HepG2 (cell line): ENCODE results near the gene SRI. TPM values are rescaled to one million over a fixed set of nuclear protein-coding genes. Genes with fewer than 3 reads are reported as not detected.

ENCODE experiments used
- ATAC-seq: fragments of 200-7000 bp; cut with Tn5 transposase; 3 replicates; pipeline ENCODE4 v1.9.1; 2020; ENCODE audit warnings: mild to moderate bottlenecking, moderate library complexity
- BruUV-seq: library from RNA; stranded (reverse); fragments of 400-500 nt; replicated peaks from 2 replicates; lab custom pipeline; 2021; lab: Mats Ljungman, UMichigan
- CTCF ChIA-PET: fragments of 300-600 bp; formaldehyde crosslinking; extraction: SDS; loops from one replicate; lab custom pipeline; 2021; ENCODE audit warnings: low total read pairs, inconsistent platforms, low intra/inter-chr PET ratio; lab: Yijun Ruan, JAX
- POLR2A ChIA-PET: fragments of 350-600 bp; sonication (Branson Sonifier 250); formaldehyde crosslinking; loops from one replicate; lab custom pipeline; 2020; ENCODE audit warnings: antibody characterized with exemption, inconsistent platforms; lab: Yijun Ruan, JAX
- DNase-seq: peaks from one replicate; pipeline ENCODE4 v3.0.0-alpha.2; 2015; ENCODE audit warnings: low spot score
- FAIRE-seq: peaks from 3 replicates; lab custom pipeline; 2011; peaks lifted over from hg19 to GRCh38; lab: Jason Lieb, UNC
- H2AFZ ChIP-seq: one replicate; pipeline ENCODE4 v1.6.1; 2011; ENCODE audit warnings: low read length, inconsistent platforms
- H3K27ac ChIP-seq: fragments of 300-600 bp; 3 replicates; pipeline ENCODE4 v1.8.0; 2011; ENCODE audit warnings: mixed run types, mild to moderate bottlenecking, mixed read lengths, low read length, inconsistent platforms; ENCODE audit not compliant: insufficient read depth; ENCODE audit errors: extremely low read length
- H3K27me3 ChIP-seq, 2 experiments: fragments of 200-600 bp in 1 of 2; 2 replicates in 1 of 2; 3 replicates in 1 of 2; pipeline versions ENCODE4 v1.6.0 to v1.8.0; 2011; ENCODE audit warnings: low read length in 2 of 2, mild to moderate bottlenecking in 2 of 2, moderate library complexity in 2 of 2, inconsistent platforms in 1 of 2; ENCODE audit not compliant: insufficient read depth in 2 of 2, control insufficient read depth in 1 of 2
- H3K36me3 ChIP-seq, 2 experiments: fragments of 200-600 bp in 1 of 2; replicated peaks in 1 of 2; 2 replicates in 1 of 2; 3 replicates in 1 of 2; pipeline versions ENCODE4 v1.5.1 to v1.8.0; 2011; ENCODE audit warnings: low read length in 2 of 2, inconsistent platforms in 1 of 2; ENCODE audit not compliant: insufficient read depth in 2 of 2, control insufficient read depth in 1 of 2
- H3K4me1 ChIP-seq: 2 replicates; pipeline ENCODE4 v1.5.1; 2012; ENCODE audit warnings: low read length, inconsistent platforms; ENCODE audit not compliant: insufficient read depth
- H3K4me2 ChIP-seq: 2 replicates; pipeline ENCODE4 v1.6.0; 2011; ENCODE audit warnings: low read depth, low read length, inconsistent platforms
- H3K4me3 ChIP-seq, 3 experiments: fragments of 200-600 bp in 1 of 3; sonication (generic), shearing (Covaris generic) in 1 of 3; replicated peaks in 1 of 3; 2 replicates each; pipeline ENCODE4 v1.5.1; 2011 to 2016; ENCODE audit warnings: low read length in 3 of 3, inconsistent platforms in 2 of 3, low read depth in 2 of 3, mild to moderate bottlenecking in 2 of 3, control low read depth in 1 of 3, mixed read lengths in 1 of 3; ENCODE audit not compliant: insufficient read depth in 1 of 3
- H3K79me2 ChIP-seq: one replicate; pipeline ENCODE4 v1.6.1; 2011; ENCODE audit warnings: low read length, inconsistent platforms; ENCODE audit not compliant: insufficient read depth
- H3K9ac ChIP-seq: 2 replicates; pipeline ENCODE4 v1.6.0; 2011; ENCODE audit warnings: mild to moderate bottlenecking, low read depth, low read length, inconsistent platforms; ENCODE audit not compliant: insufficient read depth
- H3K9me3 ChIP-seq: 2 replicates; pipeline ENCODE4 v1.5.1; 2012; ENCODE audit warnings: mild to moderate bottlenecking, low read length
- H4K20me1 ChIP-seq: 2 replicates; pipeline ENCODE4 v1.6.0; 2011; ENCODE audit warnings: inconsistent platforms, mild to moderate bottlenecking, low read length, moderate library complexity; ENCODE audit not compliant: insufficient read depth
- SKI ChIP-seq: fragments of 450-650 bp; IDR thresholded peaks from one replicate; pipeline ENCODE4 v1.6.1; 2018; ENCODE audit warnings: mild to moderate bottlenecking; ENCODE audit not compliant: partially characterized antibody
- ZBTB39 ChIP-seq: sonication (generic); formaldehyde crosslinking; IDR thresholded peaks from 2 replicates; pipeline ENCODE4 v1.5.0; 2020; ENCODE audit warnings: missing genetic modification reagents
- WGBS: methylation state at CpG from one replicate; pipeline ENCODE4 v1.1.6; 2017; ENCODE audit warnings: low lambda C conversion rate; 5-methylcytosine and 5-hydroxymethylcytosine counted together
- in situ Hi-C: cut with HindIII; loops from 2 replicates; pipeline ENCODE4 v1.10.0; 2017; ENCODE audit warnings: low pct_unique_long_range_greater_than_20kb; ENCODE audit not compliant: extremely low pct_ligation_motif_present
- intact Hi-C: fragments of 100-400 bp; cut with micrococcal nuclease; formaldehyde crosslinking; loops from one replicate; pipeline ENCODE4 v1.10.0; 2022; ENCODE audit not compliant: unreplicated experiment
- polyA plus RNA-seq, 8 experiments: library from polyadenylated mRNA; depleted of rRNA in 3 of 8; stranded (reverse) in 7 of 8; unstranded in 1 of 8; fragments of >200 nt; fragmentation: Illumina TruSeq in 4 of 8; extraction: Trizol in 4 of 8; gene quantifications; 2 replicates each; pipeline versions ENCODE4 v1.2.1 to v1.2.3, GENCODE V29; 2011 to 2016; ENCODE audit warnings: low read depth in 4 of 8, missing spikeins in 1 of 8, mixed read lengths in 1 of 8; ENCODE audit not compliant: insufficient read depth in 1 of 8
- total RNA-seq, 5 experiments: library from RNA; depleted of rRNA; stranded (reverse); fragments of >200 nt; fragmentation: Illumina TruSeq; extraction: Trizol; gene quantifications; 2 replicates each; pipeline ENCODE4 v1.2.3, GENCODE V29; 2016; ENCODE audit warnings: low read depth in 1 of 5
- TF ChIP-seq, protein P1 (sequence below), 2 experiments: fragments of 450-650 bp in 1 of 2; sonication (generic) in 1 of 2; formaldehyde crosslinking in 1 of 2; IDR thresholded peaks; 2 replicates each; pipeline versions ENCODE4 v1.6.1 to v1.8.0; 2016 to 2022; ENCODE audit warnings: antibody characterized with exemption in 1 of 2, mild to moderate bottlenecking in 1 of 2, missing genetic modification reagents in 1 of 2

SRI gene
- total and polyA plus RNA-seq, 2 of the 13 experiments (the other 11 are each of a cell fraction or from before 2014, with no cell fraction given), result 0.33 TPM; not detected in 1

DNA sequence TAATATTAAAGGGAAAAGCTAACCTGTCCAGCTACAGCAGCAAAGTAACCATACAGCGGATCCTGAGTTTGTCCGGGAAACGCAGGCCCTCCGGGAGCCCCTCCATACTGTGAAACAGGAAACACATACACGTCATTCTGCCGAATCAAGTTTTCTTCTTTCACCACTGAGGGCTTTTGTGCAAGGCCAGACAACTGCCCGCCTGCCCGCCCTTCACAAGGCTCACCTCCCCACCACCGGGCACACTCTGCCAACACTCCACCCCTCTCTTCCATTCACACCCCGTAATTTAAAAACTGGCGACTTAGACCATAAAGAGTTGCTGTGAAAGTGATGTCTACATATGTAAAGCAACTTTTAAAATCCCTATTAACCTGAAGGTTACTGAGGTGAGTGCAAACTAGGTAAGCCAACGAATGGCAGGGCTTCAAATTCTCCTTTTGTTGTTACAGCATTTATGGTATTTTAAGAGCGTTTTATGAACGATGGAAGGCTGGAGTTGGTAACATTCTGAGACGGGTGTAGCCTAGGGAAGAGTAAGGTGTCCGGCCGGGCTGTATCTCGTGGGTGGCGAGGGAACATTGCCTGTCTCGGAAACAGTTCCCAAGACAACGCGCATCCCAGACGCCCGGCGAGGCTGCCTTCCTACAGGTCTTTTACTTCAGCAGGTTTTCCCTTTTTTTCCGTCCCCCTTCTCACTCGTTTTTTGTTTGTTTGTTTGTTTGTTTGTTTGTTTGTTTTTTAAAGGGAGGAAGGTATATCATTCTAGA, 817 bp downstream of the SRI start (continued):
- TF ChIP-seq, protein P1, sequence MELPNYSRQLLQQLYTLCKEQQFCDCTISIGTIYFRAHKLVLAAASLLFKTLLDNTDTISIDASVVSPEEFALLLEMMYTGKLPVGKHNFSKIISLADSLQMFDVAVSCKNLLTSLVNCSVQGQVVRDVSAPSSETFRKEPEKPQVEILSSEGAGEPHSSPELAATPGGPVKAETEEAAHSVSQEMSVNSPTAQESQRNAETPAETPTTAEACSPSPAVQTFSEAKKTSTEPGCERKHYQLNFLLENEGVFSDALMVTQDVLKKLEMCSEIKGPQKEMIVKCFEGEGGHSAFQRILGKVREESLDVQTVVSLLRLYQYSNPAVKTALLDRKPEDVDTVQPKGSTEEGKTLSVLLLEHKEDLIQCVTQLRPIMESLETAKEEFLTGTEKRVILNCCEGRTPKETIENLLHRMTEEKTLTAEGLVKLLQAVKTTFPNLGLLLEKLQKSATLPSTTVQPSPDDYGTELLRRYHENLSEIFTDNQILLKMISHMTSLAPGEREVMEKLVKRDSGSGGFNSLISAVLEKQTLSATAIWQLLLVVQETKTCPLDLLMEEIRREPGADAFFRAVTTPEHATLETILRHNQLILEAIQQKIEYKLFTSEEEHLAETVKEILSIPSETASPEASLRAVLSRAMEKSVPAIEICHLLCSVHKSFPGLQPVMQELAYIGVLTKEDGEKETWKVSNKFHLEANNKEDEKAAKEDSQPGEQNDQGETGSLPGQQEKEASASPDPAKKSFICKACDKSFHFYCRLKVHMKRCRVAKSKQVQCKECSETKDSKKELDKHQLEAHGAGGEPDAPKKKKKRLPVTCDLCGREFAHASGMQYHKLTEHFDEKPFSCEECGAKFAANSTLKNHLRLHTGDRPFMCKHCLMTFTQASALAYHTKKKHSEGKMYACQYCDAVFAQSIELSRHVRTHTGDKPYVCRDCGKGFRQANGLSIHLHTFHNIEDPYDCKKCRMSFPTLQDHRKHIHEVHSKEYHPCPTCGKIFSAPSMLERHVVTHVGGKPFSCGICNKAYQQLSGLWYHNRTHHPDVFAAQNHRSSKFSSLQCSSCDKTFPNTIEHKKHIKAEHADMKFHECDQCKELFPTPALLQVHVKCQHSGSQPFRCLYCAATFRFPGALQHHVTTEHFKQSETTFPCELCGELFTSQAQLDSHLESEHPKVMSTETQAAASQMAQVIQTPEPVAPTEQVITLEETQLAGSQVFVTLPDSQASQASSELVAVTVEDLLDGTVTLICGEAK (IDR thresholded peaks at IDR 0.05), result no peak
- TF ChIP-seq, protein P1 (CRISPR knock-in tag; IDR thresholded peaks at IDR 0.05), result no peak

GRCh38 chr7:88218429-88218745, 1.5 kb downstream of the SRI start:
- H3K4me1 ChIP-seq, result no peaks in the 10 kb centered on the region
- no peaks in the 10 kb centered on the region for H3K9me3 ChIP-seq
- no peak overlapping the region for H3K4me3 ChIP-seq
- FAIRE-seq, result no peak
- peaks cover 3 to 14% of the 10 kb centered on the region in 2 experiments; a peak in 2 of 5 replicates for H3K27me3 ChIP-seq
- WGBS, result 12% methylated on average over 5 of the region's 5 CpGs
- H3K79me2 ChIP-seq, result no peaks in the 10 kb centered on the region
- H4K20me1 ChIP-seq, result no peaks in the 10 kb centered on the region
- TF ChIP-seq SKI (no peak), ZBTB39 (CRISPR knock-in tag) (no peak)
- no peak overlapping the region for H2AFZ ChIP-seq
- H3K4me2 ChIP-seq, result no peak overlapping the region
- ChIA-PET POLR2A (interaction anchor here (1.6 kb wide), 1 partner anchor 8 kb away, joined by 3 read pairs; no protein-coding TSS in a partner anchor), CTCF (no interaction called here)
- BruUV-seq, result no TSS peak
- in situ Hi-C loops (no loop called here), intact Hi-C loops (no loop called here)
- no peak overlapping the region for H3K27ac ChIP-seq
- no peaks in the 10 kb centered on the region for H3K36me3 ChIP-seq
- H3K9ac ChIP-seq, result no peak overlapping the region
- DNase-seq, result no peak
- ATAC-seq, result no peak
